PC-3 (cell line): ENCODE results near the gene KCNQ1OT1.

Experiments used
- CTCF ChIP-seq: fragments of 300-600 bp; sonication (generic); conservative IDR thresholded peaks from 2 replicates; pipeline ENCODE4 v1.5.1; 2017; ENCODE audit warnings: antibody characterized with exemption, low read depth, mild to moderate bottlenecking, low read length
- EZH2 ChIP-seq: fragments of 300-600 bp; sonication (generic); IDR thresholded peaks from one replicate; pipeline ENCODE4 v1.6.1; 2017; ENCODE audit warnings: antibody characterized with exemption, mild to moderate bottlenecking, low read length; ENCODE audit not compliant: unreplicated experiment

- TF ChIP-seq EZH2 (no peak), CTCF (no peak)
Measured at GRCh38 chr11:2582946-2583604, 116.7 kb downstream of the KCNQ1OT1 start.
